GM12878 (cell line): ENCODE measurements around the gene PIGX. TPM values are rescaled to one million over a fixed set of nuclear protein-coding genes. Genes with fewer than 3 reads are reported as not detected.
A peak's percentile ranks its signal among the peaks of the same experiment; 100 is the strongest.

Experiments used
- ATAC-seq: fragments of 200-7000 bp; cut with Tn5 transposase; 3 replicates; pipeline ENCODE4 v1.9.1; 2020; ENCODE audit warnings: mild to moderate bottlenecking, moderate library complexity
- Bru-seq: library from RNA; stranded (reverse); fragments of 400-500 nt; gene quantifications from one replicate; lab custom pipeline; 2021; lab: Mats Ljungman, UMichigan
- BruChase-seq, 2 experiments: library from RNA; stranded (reverse); fragments of 400-500 nt; gene quantifications; one replicate each; lab custom pipeline; 2021; lab: Mats Ljungman, UMichigan
- BruUV-seq: library from RNA; stranded (reverse); fragments of 400-500 nt; replicated peaks from 2 replicates; lab custom pipeline; 2021; lab: Mats Ljungman, UMichigan
- CTCF ChIA-PET: fragments of 300-600 bp; sonication (Branson Sonifier 250); formaldehyde crosslinking; extraction: SDS; loops from one replicate; lab custom pipeline; 2021; ENCODE audit warnings: inconsistent platforms; lab: Yijun Ruan, JAX
- POLR2A ChIA-PET: fragments of 350-600 bp; formaldehyde crosslinking; extraction: SDS; loops from one replicate; lab custom pipeline; 2021; ENCODE audit warnings: inconsistent platforms; lab: Charles Lee
- RAD21 ChIA-PET: fragments of 300-600 bp; sonication (Branson Sonifier 250); formaldehyde crosslinking; loops from one replicate; lab custom pipeline; 2023; ENCODE audit warnings: antibody characterized with exemption; ENCODE audit not compliant: unreplicated experiment; lab: Charles Lee
- SMC1A ChIA-PET: fragments of 300-600 bp; sonication (Branson Sonifier 250); formaldehyde crosslinking; loops from one replicate; lab custom pipeline; 2023; ENCODE audit not compliant: unreplicated experiment, uncharacterized antibody; lab: Charles Lee
- DNase-seq: peaks from one replicate; pipeline ENCODE4 v3.0.0-alpha.2; 2011; ENCODE audit warnings: low read depth, low spot score
- FAIRE-seq: peaks from 3 replicates; lab custom pipeline; 2011; peaks lifted over from hg19 to GRCh38; lab: Jason Lieb, UNC
- H2AFZ ChIP-seq: 2 replicates; pipeline ENCODE4 v1.6.0; 2011; ENCODE audit warnings: low read depth, low read length, control low read depth; ENCODE audit not compliant: control insufficient read depth
- H3K27ac ChIP-seq: 2 replicates; pipeline ENCODE4 v1.5.1; 2011; ENCODE audit warnings: control low read depth; ENCODE audit not compliant: control insufficient read depth, insufficient read depth
- H3K27me3 ChIP-seq, 2 experiments: replicated peaks in 1 of 2; 2 replicates each; pipeline versions ENCODE4 v1.6.0 to v1.6.1; 2011; ENCODE audit warnings: low read length in 1 of 2; ENCODE audit not compliant: control insufficient read depth in 2 of 2, insufficient read depth in 2 of 2
- H3K36me3 ChIP-seq, 2 experiments: 2 replicates each; pipeline ENCODE4 v1.5.1; 2011; ENCODE audit warnings: low read length in 1 of 2; ENCODE audit not compliant: control insufficient read depth in 2 of 2, insufficient read depth in 2 of 2
- H3K4me1 ChIP-seq: 2 replicates; pipeline ENCODE4 v1.6.1; 2011; ENCODE audit warnings: mild to moderate bottlenecking, low read length, moderate library complexity, mixed read lengths; ENCODE audit not compliant: control insufficient read depth, insufficient read depth
- H3K4me2 ChIP-seq: 2 replicates; pipeline ENCODE4 v1.6.0; 2011; ENCODE audit warnings: control low read depth; ENCODE audit not compliant: control insufficient read depth, insufficient read depth
- H3K4me3 ChIP-seq: fragments of 200-600 bp; sonication (generic); 2 replicates; pipeline ENCODE4 v1.5.1; 2016
- H3K79me2 ChIP-seq: 2 replicates; pipeline ENCODE4 v1.6.0; 2011; ENCODE audit warnings: low read length; ENCODE audit not compliant: control insufficient read depth, insufficient read depth
- H3K9ac ChIP-seq: 2 replicates; pipeline ENCODE4 v1.8.0; 2011; ENCODE audit warnings: low read length, control low read depth, mixed read lengths; ENCODE audit not compliant: control insufficient read depth, insufficient read depth
- H3K9me3 ChIP-seq: replicated peaks from 3 replicates; pipeline ENCODE4 v1.5.1; 2011; ENCODE audit warnings: mild to moderate bottlenecking, low read length; ENCODE audit not compliant: control insufficient read depth, insufficient read depth
- H4K20me1 ChIP-seq: 2 replicates; pipeline ENCODE4 v1.6.0; 2011; ENCODE audit not compliant: control insufficient read depth, insufficient read depth
- CREB1 ChIP-seq: IDR thresholded peaks from 2 replicates; pipeline ENCODE4 v1.6.1; 2012; ENCODE audit warnings: low read depth, mild to moderate bottlenecking, inconsistent platforms
- EED ChIP-seq: sonication (generic); IDR thresholded peaks from 2 replicates; pipeline ENCODE4 v1.6.1; 2016; ENCODE audit warnings: antibody characterized with exemption, low read depth
- EGR1 ChIP-seq, 2 experiments: IDR thresholded peaks; 1 replicate in 1 of 2; 2 replicates in 1 of 2; pipeline ENCODE4 v1.6.1; 2011 to 2012; ENCODE audit warnings: low read depth in 2 of 2, low read length in 2 of 2, borderline replicate concordance in 1 of 2, mild to moderate bottlenecking in 1 of 2, moderate library complexity in 1 of 2
- ETV6 ChIP-seq, 2 experiments: fragments of 450-650 bp in 1 of 2; IDR thresholded peaks in 1 of 2; conservative IDR thresholded peaks in 1 of 2; 2 replicates each; pipeline ENCODE4 v1.6.1; 2014; ENCODE audit warnings: antibody characterized with exemption in 1 of 2, borderline replicate concordance in 1 of 2, low read depth in 1 of 2, mild to moderate bottlenecking in 1 of 2, moderate library complexity in 1 of 2
- LARP7 ChIP-seq: fragments of 450-650 bp; IDR thresholded peaks from 2 replicates; pipeline ENCODE4 v1.6.1; 2017; ENCODE audit warnings: mild to moderate bottlenecking
- SMC3 ChIP-seq: IDR thresholded peaks from 2 replicates; pipeline ENCODE4 v1.6.1; 2011; ENCODE audit warnings: low read length, improper control_type of control experiment, borderline replicate concordance
- WRNIP1 ChIP-seq: IDR thresholded peaks from 2 replicates; pipeline ENCODE4 v1.6.1; 2011; ENCODE audit warnings: low read depth, low read length, improper control_type of control experiment, borderline replicate concordance
- WGBS: methylation state at CpG from one replicate; pipeline ENCODE4 v1.1.6; 2016; ENCODE audit warnings: low lambda C conversion rate; ENCODE audit not compliant: insufficient replicate concordance, insufficient coverage; ENCODE audit errors: missing lambda C conversion rate; 5-methylcytosine and 5-hydroxymethylcytosine counted together
- in situ Hi-C: fragments of 300-500 bp; cut with MboI; formaldehyde crosslinking; loops from 9 replicates; pipeline ENCODE4 v1.14.3; 2018; ENCODE audit warnings: mixed read lengths
- intact Hi-C: fragments of 100-400 bp; cut with micrococcal nuclease; formaldehyde crosslinking; loops from one replicate; pipeline ENCODE4 v1.14.2; 2022; ENCODE audit not compliant: unreplicated experiment
- long read RNA-seq, 2 experiments: library from polyadenylated mRNA; unstranded; transcript quantifications; one replicate each; pipeline ENCODE4 v2.0.0, GENCODE V29; 2019 to 2020
- polyA minus RNA-seq, 3 experiments: library from RNA; depleted of rRNA, polyadenylated mRNA; stranded (reverse); fragments of >200 nt; gene quantifications; 2 replicates each; pipeline ENCODE4 v1.2.3, GENCODE V29; 2011
- polyA plus RNA-seq, 11 experiments: library from polyadenylated mRNA; depleted of rRNA in 4 of 11; unstranded in 6 of 11; stranded (reverse) in 5 of 11; fragments of >200 nt; fragmentation: Nextera tagmentation in 4 of 11; fragmentation: Illumina TruSeq in 1 of 11; extraction: Ambion mirVana in 4 of 11; extraction: Trizol in 1 of 11; gene quantifications; 1 replicate in 1 of 11; 2 replicates in 10 of 11; pipeline versions ENCODE4 v1.2.1 to v1.2.3, GENCODE V29; 2011 to 2016; ENCODE audit warnings: inconsistent platforms in 2 of 11, missing spikeins in 2 of 11, low read depth in 1 of 11
- total RNA-seq, 4 experiments: library from RNA; depleted of rRNA in 3 of 4; stranded (reverse); fragments of >200 nt in 3 of 4; fragmentation: Illumina TruSeq in 1 of 4; extraction: Trizol in 1 of 4; gene quantifications; 2 replicates each; pipeline versions ENCODE4 v1.2.1 to v1.2.3, GENCODE V29; 2013 to 2021
- TF ChIP-seq, protein P1 (sequence below): IDR thresholded peaks from 2 replicates; pipeline ENCODE4 v1.6.1; 2012; ENCODE audit warnings: low read length, inconsistent platforms
- TF ChIP-seq, protein P2 (sequence below): IDR thresholded peaks from 2 replicates; pipeline ENCODE4 v1.6.1; 2012; ENCODE audit warnings: mild to moderate bottlenecking, low read depth, low read length
- TF ChIP-seq, protein P3 (sequence below): IDR thresholded peaks from 2 replicates; pipeline ENCODE4 v1.6.1; 2011; ENCODE audit warnings: mild to moderate bottlenecking, low read depth, low read length, moderate library complexity; ENCODE audit not compliant: insufficient replicate concordance

PIGX gene
- total RNA-seq (2013; cell fraction: nucleolus; rRNA removed) = 12.4 TPM in 2 replicates
- total RNA-seq (2014; rRNA removed) (23.8 and 31.9 TPM in 2 replicates), total RNA-seq (2014; rRNA removed; fragmentation: Illumina TruSeq; extraction: Trizol) (22.6 and 22.9 TPM in 2 replicates), total RNA-seq (2021) (21.8 and 27.1 TPM in 2 replicates), polyA plus RNA-seq (2011; rRNA removed) (17.6 and 26.2 TPM in 2 replicates), polyA plus RNA-seq (2014; fragmentation: Illumina TruSeq; extraction: Trizol) (25.5 and 29.7 TPM in 2 replicates), polyA plus RNA-seq (2014; fragmentation: Nextera tagmentation; extraction: Ambion mirVana) (1 to 10 TPM; 3.8 to 9.7 TPM), polyA plus RNA-seq (2014; rRNA removed) (23.5 and 27.3 TPM in 2 replicates), polyA plus RNA-seq (2016; fragmentation: Nextera tagmentation; extraction: Ambion mirVana) (10 to 100 TPM in 1 of 2 experiments, 1 to 10 TPM in 1; 5.7 to 40.0 TPM), polyA minus RNA-seq (2011; rRNA and poly(A)+ RNA removed) (10.5 and 11.1 TPM in 2 replicates), Bru-seq, nascent RNA (percentile 68 among the genes with signal in this experiment), BruChase-seq, experiment 1, labeled RNA remaining after a 6-hour chase (percentile 68 among the genes with signal in this experiment), BruChase-seq, experiment 2, labeled RNA remaining after a 2-hour chase (percentile 63 among the genes with signal in this experiment)
- 8.6 TPM for polyA plus RNA-seq (2011; ENCODE audit: low read depth)
- 7.9 and 8.1 TPM in 2 replicates for polyA plus RNA-seq (2011; cell fraction: cytosol; rRNA removed)
- polyA plus RNA-seq (2011; cell fraction: nucleus; rRNA removed) = 5.1 and 5.5 TPM in 2 replicates
- polyA plus RNA-seq (2012) = 11.6 and 13.9 TPM in 2 replicates
- polyA minus RNA-seq (2011; cell fraction: cytosol; rRNA and poly(A)+ RNA removed) = 5.1 and 5.5 TPM in 2 replicates
- polyA minus RNA-seq (2011; cell fraction: nucleus; rRNA and poly(A)+ RNA removed) = 5.0 and 5.3 TPM in 2 replicates
- long read RNA-seq, experiment 1, transcript PIGX-202 (6 exons, 3,057 nt) = major isoform, 9 of 13 reads
- long read RNA-seq, experiment 1, partial matches to known transcripts = 0 of 13 reads
- long read RNA-seq, experiment 1, other reads (novel, unspliced or antisense) = 3 of 13 reads
- long read RNA-seq, experiment 2, partial matches to known transcripts = 2 of 13 reads
- long read RNA-seq, experiment 2, other reads (novel, unspliced or antisense) = 8 of 13 reads

DNA sequence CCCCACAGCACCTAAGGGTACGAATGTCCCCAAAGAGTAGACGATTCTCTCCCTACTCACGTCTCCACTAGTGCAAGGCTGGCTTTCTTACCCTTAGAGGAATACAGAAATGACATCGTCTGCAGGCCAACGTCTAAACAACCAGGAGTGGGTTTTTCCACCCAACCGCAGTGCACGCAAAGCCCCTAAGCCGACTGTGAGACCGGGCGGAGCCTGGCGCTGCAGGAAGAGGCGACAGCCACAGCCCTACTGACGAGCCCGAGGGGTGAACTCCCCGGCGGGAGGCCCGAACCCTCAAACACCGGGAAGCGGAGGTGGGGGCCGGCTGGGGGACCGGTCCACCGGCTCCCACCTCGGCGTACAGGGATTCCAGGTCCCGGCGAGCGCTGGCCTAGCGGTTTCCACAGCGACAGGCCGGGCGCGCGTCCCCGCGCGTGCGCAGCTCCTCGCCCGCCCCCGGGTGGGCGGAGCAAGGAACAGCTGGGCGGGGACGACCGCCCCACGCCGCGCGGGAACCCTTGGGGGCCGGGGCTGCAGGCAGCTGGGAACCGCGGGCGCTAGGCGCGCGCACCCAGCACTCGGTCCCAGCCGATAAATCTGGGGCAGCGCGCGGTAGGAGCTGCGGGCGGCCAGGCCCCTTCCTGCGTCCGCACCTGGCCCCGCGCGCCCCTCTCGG, at the start of gene PIGX, which contains the start of gene CEP19:
TSS of gene PIGX (plus strand) at position 540 of the 676 bp plus-strand sequence.
TSS of gene CEP19 (minus strand) at position 413 of the 676 bp plus-strand sequence. CDS start 3,593 bp downstream, outside the sequence.
- Histone ChIP-seq H3K79me2 (peaks cover 12% of the 10 kb centered on the region), H4K20me1 (no peaks in the 10 kb centered on the region), H3K27me3 (no peaks in the 10 kb centered on the region), H3K4me3 (peak within 1 kb of the TSS; percentile 89), H3K9ac (peak within 1 kb of the TSS; percentile 70), H3K4me1 (no peaks in the 10 kb centered on the region), H3K36me3 (no peaks in the 10 kb centered on the region; a peak in 1 of 4 replicates), H3K4me2 (peak within 1 kb of the TSS; percentile 89), H2AFZ (peak within 1 kb of the TSS; percentile 95), H3K27ac (peak within 1 kb of the TSS; percentile 89), H3K9me3 (no peaks in the 10 kb centered on the region)
- ChIA-PET CTCF (interaction anchor here (1.0 kb wide), 2 partner anchors 59 to 103 kb away, joined by 3 read pairs; no protein-coding TSS in a partner anchor), RAD21 (interaction anchor here (0.7 to 1.3 kb wide), 6 partner anchors 28 to 105 kb away, joined by 3 to 7 read pairs (median 4); partner anchors contain the start of gene PAK2), SMC1A (interaction anchor here (0.8 to 1.3 kb wide), 2 partner anchors 24 to 103 kb away, joined by 3 to 5 read pairs; no protein-coding TSS in a partner anchor), POLR2A (interaction anchor here (1.0 kb wide), 4 partner anchors 28 to 75 kb away, joined by 3 to 6 read pairs (median 3); partner anchors contain the start of gene PAK2)
- BruUV-seq = no TSS peak
- ATAC-seq (peak; percentile 88), FAIRE-seq (peak; percentile 93), DNase-seq (peak; percentile 67)
- intact Hi-C loops = loop anchor here (5.0 to 10.0 kb wide), 2 partner anchors 35 to 233 kb away; partner anchors contain the start of gene NCBP2
- 2% methylated on average over 63 of the region's 68 CpGs for WGBS
- in situ Hi-C loops = no loop called here
- TF ChIP-seq, protein P1, sequence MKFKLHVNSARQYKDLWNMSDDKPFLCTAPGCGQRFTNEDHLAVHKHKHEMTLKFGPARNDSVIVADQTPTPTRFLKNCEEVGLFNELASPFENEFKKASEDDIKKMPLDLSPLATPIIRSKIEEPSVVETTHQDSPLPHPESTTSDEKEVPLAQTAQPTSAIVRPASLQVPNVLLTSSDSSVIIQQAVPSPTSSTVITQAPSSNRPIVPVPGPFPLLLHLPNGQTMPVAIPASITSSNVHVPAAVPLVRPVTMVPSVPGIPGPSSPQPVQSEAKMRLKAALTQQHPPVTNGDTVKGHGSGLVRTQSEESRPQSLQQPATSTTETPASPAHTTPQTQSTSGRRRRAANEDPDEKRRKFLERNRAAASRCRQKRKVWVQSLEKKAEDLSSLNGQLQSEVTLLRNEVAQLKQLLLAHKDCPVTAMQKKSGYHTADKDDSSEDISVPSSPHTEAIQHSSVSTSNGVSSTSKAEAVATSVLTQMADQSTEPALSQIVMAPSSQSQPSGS = peak; percentile 44; the same call in 1 of the 2 replicates
- TF ChIP-seq, protein P2, sequence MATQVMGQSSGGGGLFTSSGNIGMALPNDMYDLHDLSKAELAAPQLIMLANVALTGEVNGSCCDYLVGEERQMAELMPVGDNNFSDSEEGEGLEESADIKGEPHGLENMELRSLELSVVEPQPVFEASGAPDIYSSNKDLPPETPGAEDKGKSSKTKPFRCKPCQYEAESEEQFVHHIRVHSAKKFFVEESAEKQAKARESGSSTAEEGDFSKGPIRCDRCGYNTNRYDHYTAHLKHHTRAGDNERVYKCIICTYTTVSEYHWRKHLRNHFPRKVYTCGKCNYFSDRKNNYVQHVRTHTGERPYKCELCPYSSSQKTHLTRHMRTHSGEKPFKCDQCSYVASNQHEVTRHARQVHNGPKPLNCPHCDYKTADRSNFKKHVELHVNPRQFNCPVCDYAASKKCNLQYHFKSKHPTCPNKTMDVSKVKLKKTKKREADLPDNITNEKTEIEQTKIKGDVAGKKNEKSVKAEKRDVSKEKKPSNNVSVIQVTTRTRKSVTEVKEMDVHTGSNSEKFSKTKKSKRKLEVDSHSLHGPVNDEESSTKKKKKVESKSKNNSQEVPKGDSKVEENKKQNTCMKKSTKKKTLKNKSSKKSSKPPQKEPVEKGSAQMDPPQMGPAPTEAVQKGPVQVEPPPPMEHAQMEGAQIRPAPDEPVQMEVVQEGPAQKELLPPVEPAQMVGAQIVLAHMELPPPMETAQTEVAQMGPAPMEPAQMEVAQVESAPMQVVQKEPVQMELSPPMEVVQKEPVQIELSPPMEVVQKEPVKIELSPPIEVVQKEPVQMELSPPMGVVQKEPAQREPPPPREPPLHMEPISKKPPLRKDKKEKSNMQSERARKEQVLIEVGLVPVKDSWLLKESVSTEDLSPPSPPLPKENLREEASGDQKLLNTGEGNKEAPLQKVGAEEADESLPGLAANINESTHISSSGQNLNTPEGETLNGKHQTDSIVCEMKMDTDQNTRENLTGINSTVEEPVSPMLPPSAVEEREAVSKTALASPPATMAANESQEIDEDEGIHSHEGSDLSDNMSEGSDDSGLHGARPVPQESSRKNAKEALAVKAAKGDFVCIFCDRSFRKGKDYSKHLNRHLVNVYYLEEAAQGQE = 0 out of 2 replicates have a peak, but pooled peaks have one; percentile 6
- TF ChIP-seq EED (peak; percentile 93), WRNIP1 (no peak), CREB1 (peak; percentile 57; the same call in 1 of the 2 replicates), ETV6 (conservative IDR thresholded peaks at IDR 0.05 in 1 of 2, IDR thresholded peaks at IDR 0.05 in 1 of 2; ENCODE audit: borderline replicate concordance in 1 of 2, low read depth in 1 of 2) (peak in 1 of 2 experiments; percentile 58; a peak in 1 of 4 replicates), LARP7 (peak; percentile 96), SMC3 (no peak), EGR1 (IDR thresholded peaks at IDR 0.05; ENCODE audit: borderline replicate concordance in 1 of 2, low read depth in 2 of 2, low read length in 2 of 2) (peak in 1 of 2 experiments; percentile 100; a peak in 2 of 3 replicates)
- TF ChIP-seq, protein P3, sequence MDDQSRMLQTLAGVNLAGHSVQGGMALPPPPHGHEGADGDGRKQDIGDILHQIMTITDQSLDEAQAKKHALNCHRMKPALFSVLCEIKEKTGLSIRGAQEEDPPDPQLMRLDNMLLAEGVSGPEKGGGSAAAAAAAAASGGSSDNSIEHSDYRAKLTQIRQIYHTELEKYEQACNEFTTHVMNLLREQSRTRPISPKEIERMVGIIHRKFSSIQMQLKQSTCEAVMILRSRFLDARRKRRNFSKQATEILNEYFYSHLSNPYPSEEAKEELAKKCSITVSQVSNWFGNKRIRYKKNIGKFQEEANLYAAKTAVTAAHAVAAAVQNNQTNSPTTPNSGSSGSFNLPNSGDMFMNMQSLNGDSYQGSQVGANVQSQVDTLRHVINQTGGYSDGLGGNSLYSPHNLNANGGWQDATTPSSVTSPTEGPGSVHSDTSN = peak; percentile 16
